ENCODE results near the gene ECPAS.
A peak's percentile ranks its signal among the peaks of the same experiment; 100 is the strongest.
"Not testable (repeated sequence)": the region's sequence is repeated elsewhere in the genome, so short reads cannot be mapped to it uniquely, and the experiment has no call there.

ECPAS gene

GRCh38 chr9:111431684-111432083 is 52.5 kb downstream of the ECPAS start:
- no peak for DNase-seq
- intact Hi-C loops (cut with DNase I), result no loop called here

GRCh38 chr9:111429175-111429574 is 55.0 kb downstream of the ECPAS start:
- DNase-seq, result no peak
- intact Hi-C loops (cut with DNase I), result no loop called here

GRCh38 chr9:111427186-111427585 is 57.0 kb downstream of the ECPAS start:
- intact Hi-C loops (cut with DNase I), result no loop called here

GRCh38 chr9:111423389-111423788 is 60.8 kb downstream of the ECPAS start:
- intact Hi-C loops (cut with DNase I), result no loop called here
- no peak for DNase-seq

More at GRCh38 chr9:111427186-111427585, 57.0 kb downstream of the ECPAS start:
- DNase-seq, result no peak

GRCh38 chr9:111414406-111414805 is 69.8 kb downstream of the ECPAS start:
- peak in 4 of 10 donors; percentile 20 to 84 (median 58) for DNase-seq
- intact Hi-C loops (cut with DNase I), result loop anchor here (5.0 kb wide), 1 partner anchor 68 kb away; the partner anchor contains the start of gene ECPAS

GRCh38 chr9:111413996-111414395 is 70.2 kb downstream of the ECPAS start:
- no peak for DNase-seq
- intact Hi-C loops (cut with DNase I), result loop anchor here (5.0 kb wide), 1 partner anchor 68 kb away; the partner anchor contains the start of gene ECPAS

- peak in 6 of 10 donors; percentile 35 to 89 (median 58) for DNase-seq
- intact Hi-C loops (cut with DNase I), result loop anchor here (5.0 kb wide), 1 partner anchor 70 kb away; the partner anchor contains the start of gene ECPAS
Observed at GRCh38 chr9:111412280-111412679, 71.9 kb downstream of the ECPAS start.

- DNase-seq, result no peak
- intact Hi-C loops (cut with DNase I), result loop anchor here (5.0 kb wide), 1 partner anchor 71 kb away; the partner anchor contains the start of gene ECPAS
Observed at GRCh38 chr9:111411266-111411665, 72.9 kb downstream of the ECPAS start.

- no peak for DNase-seq
- intact Hi-C loops (cut with DNase I), result no loop called here
Observed at GRCh38 chr9:111407813-111408212, 76.4 kb downstream of the ECPAS start.

- intact Hi-C loops (cut with DNase I), result no loop called here
Observed at GRCh38 chr9:111405701-111406100, 78.5 kb downstream of the ECPAS start.

GRCh38 chr9:111401486-111401885 is 82.7 kb downstream of the ECPAS start:
- DNase-seq; intact Hi-C loops (cut with DNase I): not testable (repeated sequence)

More at GRCh38 chr9:111405701-111406100, 78.5 kb downstream of the ECPAS start:
- no peak for DNase-seq

GRCh38 chr9:111400564-111400898 is 83.7 kb downstream of the ECPAS start:
- intact Hi-C loops (cut with DNase I), result no loop called here
- DNase-seq, result no peak

- intact Hi-C loops (cut with DNase I), result no loop called here
Observed at GRCh38 chr9:111399772-111400563, 84.2 kb downstream of the ECPAS start.

GRCh38 chr9:111399211-111399739 is 84.9 kb downstream of the ECPAS start:
- DNase-seq, result no peak
- intact Hi-C loops (cut with DNase I), result no loop called here

More at GRCh38 chr9:111399772-111400563, 84.2 kb downstream of the ECPAS start:
- DNase-seq, result no peak

- intact Hi-C loops (cut with DNase I), result no loop called here
- no peak for DNase-seq
Observed at GRCh38 chr9:111393971-111394370, 90.2 kb downstream of the ECPAS start.

- DNase-seq, result no peak
- intact Hi-C loops (cut with DNase I), result no loop called here
Observed at GRCh38 chr9:111389406-111389805, 94.8 kb downstream of the ECPAS start.

GRCh38 chr9:111386386-111386785 is 97.8 kb downstream of the ECPAS start:
- intact Hi-C loops (cut with DNase I), result no loop called here

GRCh38 chr9:111381006-111381405 is 103.2 kb downstream of the ECPAS start:
- no peak for DNase-seq
- intact Hi-C loops (cut with DNase I), result no loop called here

More at GRCh38 chr9:111386386-111386785, 97.8 kb downstream of the ECPAS start:
- DNase-seq, result no peak

- intact Hi-C loops (cut with DNase I), result no loop called here
- no peak for DNase-seq
Observed at GRCh38 chr9:111375817-111376564, 108.2 kb downstream of the ECPAS start.

- DNase-seq, result no peak
- intact Hi-C loops (cut with DNase I), result no loop called here
Observed at GRCh38 chr9:111375062-111375461, 109.1 kb downstream of the ECPAS start.

GRCh38 chr9:111372297-111372696 is 111.9 kb downstream of the ECPAS start:
- intact Hi-C loops (cut with DNase I), result no loop called here
- no peak for DNase-seq

All from posterior cingulate gyrus (tissue), 11 donors.